Bronchial epithelial cell (primary cell): ENCODE results near the gene CSDE1. TPM values are rescaled to one million over a fixed set of nuclear protein-coding genes. Genes with fewer than 3 reads are reported as not detected.

Experiments used
- DNase-seq: peaks from one replicate; pipeline ENCODE4 v3.0.0-alpha.2; 2010; ENCODE audit warnings: low read depth
- FAIRE-seq: peaks from 2 replicates; lab custom pipeline; 2011; peaks lifted over from hg19 to GRCh38; lab: Jason Lieb, UNC
- H3K27me3 ChIP-seq: 2 replicates; pipeline ENCODE4 v1.5.1; 2011; ENCODE audit warnings: low read length; ENCODE audit not compliant: control insufficient read depth, insufficient read depth
- H3K36me3 ChIP-seq: 2 replicates; pipeline ENCODE4 v1.5.1; 2011; ENCODE audit warnings: low read length; ENCODE audit not compliant: control insufficient read depth, insufficient read depth
- H3K4me3 ChIP-seq: 2 replicates; pipeline ENCODE4 v1.5.1; 2011; ENCODE audit warnings: mild to moderate bottlenecking, low read depth, low read length, control low read depth
- total RNA-seq: library from RNA; depleted of rRNA; stranded (reverse); fragments of >200 nt; gene quantifications from 2 replicates; pipeline ENCODE4 v1.2.1, GENCODE V29; 2014
- TF ChIP-seq, protein P1 (sequence below): IDR thresholded peaks from 2 replicates; pipeline ENCODE4 v1.5.1; 2011; ENCODE audit warnings: mild to moderate bottlenecking, moderate library complexity, low read length, control low read depth, inconsistent platforms; ENCODE audit not compliant: insufficient read depth, severe bottlenecking

CSDE1 gene
- total RNA-seq, 1 donor from 2014 or later = 875 TPM

DNA sequence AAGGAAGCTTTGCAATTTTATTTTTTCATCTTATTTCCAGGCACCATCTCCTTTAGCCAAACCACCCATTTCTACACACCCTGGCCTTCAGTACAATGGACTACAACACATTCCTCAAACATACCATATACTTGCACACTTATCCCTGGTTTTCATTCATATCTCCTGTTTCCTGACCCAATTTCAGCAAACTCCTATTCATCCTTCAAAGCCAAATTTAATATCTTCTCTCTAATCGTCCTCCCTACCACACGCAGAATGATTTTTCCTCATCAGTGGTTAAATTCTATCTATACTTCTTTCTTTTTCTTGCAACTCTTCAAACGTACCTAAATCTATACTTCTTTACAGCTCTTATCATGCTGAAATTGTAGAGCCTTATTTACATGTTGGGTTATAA is 90.8 kb downstream of the CSDE1 start:
- Histone ChIP-seq H3K36me3 (no peaks in the 10 kb centered on the region), H3K27me3 (no peaks in the 10 kb centered on the region), H3K4me3 (no peak overlapping the region)
- no peak for FAIRE-seq
- DNase-seq = no peak
- TF ChIP-seq, protein P1, sequence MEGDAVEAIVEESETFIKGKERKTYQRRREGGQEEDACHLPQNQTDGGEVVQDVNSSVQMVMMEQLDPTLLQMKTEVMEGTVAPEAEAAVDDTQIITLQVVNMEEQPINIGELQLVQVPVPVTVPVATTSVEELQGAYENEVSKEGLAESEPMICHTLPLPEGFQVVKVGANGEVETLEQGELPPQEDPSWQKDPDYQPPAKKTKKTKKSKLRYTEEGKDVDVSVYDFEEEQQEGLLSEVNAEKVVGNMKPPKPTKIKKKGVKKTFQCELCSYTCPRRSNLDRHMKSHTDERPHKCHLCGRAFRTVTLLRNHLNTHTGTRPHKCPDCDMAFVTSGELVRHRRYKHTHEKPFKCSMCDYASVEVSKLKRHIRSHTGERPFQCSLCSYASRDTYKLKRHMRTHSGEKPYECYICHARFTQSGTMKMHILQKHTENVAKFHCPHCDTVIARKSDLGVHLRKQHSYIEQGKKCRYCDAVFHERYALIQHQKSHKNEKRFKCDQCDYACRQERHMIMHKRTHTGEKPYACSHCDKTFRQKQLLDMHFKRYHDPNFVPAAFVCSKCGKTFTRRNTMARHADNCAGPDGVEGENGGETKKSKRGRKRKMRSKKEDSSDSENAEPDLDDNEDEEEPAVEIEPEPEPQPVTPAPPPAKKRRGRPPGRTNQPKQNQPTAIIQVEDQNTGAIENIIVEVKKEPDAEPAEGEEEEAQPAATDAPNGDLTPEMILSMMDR = no peak

Other genes with a start within 250 kb of the CSDE1 start
- gene TRIM33, start 246.8 kb downstream of the CSDE1 start, total RNA-seq = 16.3 and 22.1 TPM in 2 replicates
- gene BCAS2, start 176.4 kb downstream of the CSDE1 start, total RNA-seq = 59.8 and 75.8 TPM in 2 replicates
- gene DENND2C, start 87.9 kb downstream of the CSDE1 start, total RNA-seq = 18.2 and 31.5 TPM in 2 replicates
- gene AMPD1, start 62.4 kb downstream of the CSDE1 start, total RNA-seq = 0.13 TPM in 1 of 2 replicates, not detected in the other
- 78.2 and 83.6 TPM in 2 replicates for gene NRAS, start 41.2 kb downstream of the CSDE1 start, total RNA-seq
- 45.3 and 90.5 TPM in 2 replicates for gene SIKE1, start 22.7 kb upstream of the CSDE1 start, total RNA-seq
- gene SYCP1, start 96.9 kb upstream of the CSDE1 start, total RNA-seq = not detected in 2 replicates